Activated CD8-positive, alpha-beta T cell treated with anti-CD3 and anti-CD28 coated beads for 36 hours (primary cell): ENCODE results near the gene GRM4. TPM values are rescaled to one million over a fixed set of nuclear protein-coding genes. Genes with fewer than 3 reads are reported as not detected.

ENCODE experiments used
- ATAC-seq: fragments of 200-7000 bp; cut with Tn5 transposase; one replicate; pipeline ENCODE4 v1.10.0; 2021; ENCODE audit warnings: mild to moderate bottlenecking, moderate library complexity
- CTCF ChIA-PET: fragments of 350-600 bp; sonication (Branson Sonifier 250); formaldehyde crosslinking; loops from one replicate; lab custom pipeline; 2021; ENCODE audit warnings: antibody characterized with exemption; lab: Charles Lee
- POLR2A ChIA-PET: fragments of 350-600 bp; sonication (Branson Sonifier 250); formaldehyde crosslinking; loops from one replicate; lab custom pipeline; 2021; ENCODE audit warnings: antibody characterized with exemption; lab: Charles Lee
- DNase-seq: peaks from one replicate; pipeline ENCODE4 v3.0.0-alpha.2; 2020
- H3K27ac Mint-ChIP-seq: one replicate; pipeline ENCODE4 v1.8.0; 2021; ENCODE audit warnings: mild to moderate bottlenecking, mixed read lengths
- H3K27me3 Mint-ChIP-seq: one replicate; pipeline ENCODE4 v1.8.0; 2021; ENCODE audit warnings: mixed read lengths
- H3K36me3 Mint-ChIP-seq: one replicate; pipeline ENCODE4 v1.8.0; 2021; ENCODE audit warnings: low read depth, mixed read lengths
- H3K4me1 Mint-ChIP-seq: one replicate; pipeline ENCODE4 v1.8.0; 2021; ENCODE audit warnings: low read depth, mixed read lengths
- H3K4me3 Mint-ChIP-seq: one replicate; pipeline ENCODE4 v1.8.0; 2021; ENCODE audit warnings: mild to moderate bottlenecking, moderate library complexity, mixed read lengths
- H3K9me3 Mint-ChIP-seq: one replicate; pipeline ENCODE4 v1.8.0; 2021; ENCODE audit warnings: mixed read lengths
- intact Hi-C: fragments of 100-400 bp; cut with micrococcal nuclease; formaldehyde crosslinking; loops from one replicate; pipeline ENCODE4 v1.10.0; 2022
- total RNA-seq, 2 experiments: library from RNA; stranded (reverse); gene quantifications; one replicate each; pipeline ENCODE4 v1.2.3, GENCODE V29; 2021
- TF ChIP-seq, protein P1 (sequence below): fragments of 200-600 bp; IDR thresholded peaks from one replicate; pipeline ENCODE4 v1.8.0; 2022; ENCODE audit warnings: antibody characterized with exemption, mild to moderate bottlenecking

Gene GRM4
- total RNA-seq, 2 experiments from 2014 or later = 0.11 to 0.14 TPM

DNA sequence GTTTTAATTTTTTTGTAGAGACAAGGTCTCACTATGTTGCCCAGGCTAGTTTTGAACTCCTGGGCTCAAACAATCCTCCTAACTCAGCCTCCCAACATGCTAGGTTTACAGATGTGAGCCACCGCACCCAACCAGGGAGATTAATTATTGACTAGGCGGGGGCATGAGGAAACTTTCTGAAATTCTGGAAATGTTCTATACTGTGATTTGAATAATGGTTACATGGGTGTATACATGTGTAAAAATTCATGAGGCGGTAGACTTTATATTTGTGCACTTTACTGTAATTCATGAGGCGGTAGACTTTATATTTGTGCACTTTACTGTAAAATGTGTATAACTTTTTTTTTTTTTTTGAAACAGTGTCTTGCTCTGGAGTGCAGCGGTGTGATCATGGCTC is 147.2 kb downstream of the GRM4 start:
- Mint-ChIP-seq H3K4me1 (no peaks in the 10 kb centered on the region), H3K27ac (no peak overlapping the region), H3K36me3 (no peaks in the 10 kb centered on the region), H3K4me3 (no peak overlapping the region), H3K27me3 (no peaks in the 10 kb centered on the region), H3K9me3 (peaks cover 1% of the 10 kb centered on the region)
- DNase-seq (no peak), ATAC-seq (no peak)
- POLR2A ChIA-PET = no interaction called here
- intact Hi-C loops = no loop called here
- CTCF ChIA-PET = no interaction called here
- TF ChIP-seq, protein P1, sequence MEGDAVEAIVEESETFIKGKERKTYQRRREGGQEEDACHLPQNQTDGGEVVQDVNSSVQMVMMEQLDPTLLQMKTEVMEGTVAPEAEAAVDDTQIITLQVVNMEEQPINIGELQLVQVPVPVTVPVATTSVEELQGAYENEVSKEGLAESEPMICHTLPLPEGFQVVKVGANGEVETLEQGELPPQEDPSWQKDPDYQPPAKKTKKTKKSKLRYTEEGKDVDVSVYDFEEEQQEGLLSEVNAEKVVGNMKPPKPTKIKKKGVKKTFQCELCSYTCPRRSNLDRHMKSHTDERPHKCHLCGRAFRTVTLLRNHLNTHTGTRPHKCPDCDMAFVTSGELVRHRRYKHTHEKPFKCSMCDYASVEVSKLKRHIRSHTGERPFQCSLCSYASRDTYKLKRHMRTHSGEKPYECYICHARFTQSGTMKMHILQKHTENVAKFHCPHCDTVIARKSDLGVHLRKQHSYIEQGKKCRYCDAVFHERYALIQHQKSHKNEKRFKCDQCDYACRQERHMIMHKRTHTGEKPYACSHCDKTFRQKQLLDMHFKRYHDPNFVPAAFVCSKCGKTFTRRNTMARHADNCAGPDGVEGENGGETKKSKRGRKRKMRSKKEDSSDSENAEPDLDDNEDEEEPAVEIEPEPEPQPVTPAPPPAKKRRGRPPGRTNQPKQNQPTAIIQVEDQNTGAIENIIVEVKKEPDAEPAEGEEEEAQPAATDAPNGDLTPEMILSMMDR = no peak

GRCh38 chr6:33997265-33997664 is 148.6 kb downstream of the GRM4 start:
- no peaks in the 10 kb centered on the region for H3K4me1 Mint-ChIP-seq
- no peak overlapping the region for H3K27ac Mint-ChIP-seq
- DNase-seq (no peak), ATAC-seq (no peak)
- H3K36me3 Mint-ChIP-seq = no peaks in the 10 kb centered on the region
- intact Hi-C loops = no loop called here
- ChIA-PET POLR2A (no interaction called here), CTCF (no interaction called here)
- peaks cover 3% of the 10 kb centered on the region for H3K27me3 Mint-ChIP-seq
- no peak overlapping the region for H3K4me3 Mint-ChIP-seq
- TF ChIP-seq, protein P1 = no peak
- H3K9me3 Mint-ChIP-seq = peaks cover 1% of the 10 kb centered on the region

- no peak overlapping the region for H3K4me3 Mint-ChIP-seq
- peaks cover 1% of the 10 kb centered on the region for H3K9me3 Mint-ChIP-seq
- DNase-seq = no peak
- no peak overlapping the region for H3K27ac Mint-ChIP-seq
- TF ChIP-seq, protein P1 = no peak
- H3K4me1 Mint-ChIP-seq = no peaks in the 10 kb centered on the region
- CTCF ChIA-PET = no interaction called here
- peaks cover 3% of the 10 kb centered on the region for H3K27me3 Mint-ChIP-seq
- ATAC-seq = no peak
- intact Hi-C loops = no loop called here
- H3K36me3 Mint-ChIP-seq = no peaks in the 10 kb centered on the region
- POLR2A ChIA-PET = no interaction called here
Measured at GRCh38 chr6:33996120-33996475, 149.8 kb downstream of the GRM4 start.

- no peaks in the 10 kb centered on the region for H3K4me1 Mint-ChIP-seq
- H3K36me3 Mint-ChIP-seq = no peaks in the 10 kb centered on the region
- no peak overlapping the region for H3K27ac Mint-ChIP-seq
- CTCF ChIA-PET = interaction anchor here (1.6 kb wide), 1 partner anchor 225 kb away, joined by 5 read pairs; no protein-coding TSS in a partner anchor
- TF ChIP-seq, protein P1 = no peak
- DNase-seq (no peak), ATAC-seq (no peak)
- peaks cover 1% of the 10 kb centered on the region for H3K9me3 Mint-ChIP-seq
- intact Hi-C loops = no loop called here
- H3K27me3 Mint-ChIP-seq = peaks cover 3% of the 10 kb centered on the region
- no peak overlapping the region for H3K4me3 Mint-ChIP-seq
- POLR2A ChIA-PET = no interaction called here
Measured at GRCh38 chr6:33995309-33996119, 150.4 kb downstream of the GRM4 start.

DNA sequence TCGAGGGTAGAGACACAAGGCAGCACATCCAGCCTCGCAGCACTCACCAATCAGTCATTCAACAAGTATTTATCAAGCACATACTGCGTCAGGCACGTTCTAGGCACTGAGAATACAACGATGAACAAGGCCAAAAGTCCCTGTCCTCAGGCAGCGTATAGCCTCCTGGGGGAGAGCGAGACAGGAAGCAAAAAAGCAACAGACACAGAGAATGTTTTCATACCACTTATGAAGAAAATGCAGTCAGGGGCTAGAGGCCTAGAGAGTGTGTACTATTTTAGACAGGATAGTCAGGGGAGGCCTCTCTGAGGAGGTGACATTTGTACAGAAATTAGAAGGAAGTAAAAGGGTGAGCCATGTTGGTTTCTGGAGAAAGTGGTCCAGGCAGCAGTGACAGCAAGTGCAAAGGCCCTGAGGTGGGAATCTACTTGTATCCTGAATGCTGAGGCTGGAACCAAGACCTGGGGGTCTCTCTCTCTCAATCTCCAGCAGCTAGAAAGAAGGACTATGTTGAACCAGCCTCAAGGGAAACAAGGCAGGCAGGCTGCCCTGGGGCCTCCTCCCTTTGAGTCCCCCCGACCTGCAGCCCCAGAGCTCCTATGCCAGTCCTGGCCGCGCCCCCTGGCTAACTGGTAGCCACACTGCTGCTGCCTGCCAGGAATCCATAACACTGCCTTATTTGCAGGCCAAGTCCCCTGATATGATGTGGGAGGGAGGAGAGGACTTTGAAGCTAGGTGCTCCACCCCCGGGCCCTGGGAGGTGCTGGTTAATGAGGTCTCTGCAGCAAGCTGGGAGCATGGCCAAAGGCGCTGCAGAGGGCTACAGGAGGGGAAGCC is 151.2 kb downstream of the GRM4 start:
- TF ChIP-seq, protein P1 = no peak
- Mint-ChIP-seq H3K27me3 (peaks cover 3% of the 10 kb centered on the region), H3K27ac (no peak overlapping the region), H3K4me3 (no peak overlapping the region), H3K36me3 (no peaks in the 10 kb centered on the region), H3K4me1 (no peaks in the 10 kb centered on the region), H3K9me3 (peaks cover 1% of the 10 kb centered on the region)
- intact Hi-C loops = no loop called here
- ATAC-seq (no peak), DNase-seq (no peak)
- ChIA-PET POLR2A (no interaction called here), CTCF (interaction anchor here (1.6 kb wide), 1 partner anchor 224 kb away, joined by 5 read pairs; no protein-coding TSS in a partner anchor)
